ENCODE results near the gene DCX. TPM values are rescaled to one million over a fixed set of nuclear protein-coding genes. Genes with fewer than 3 reads are reported as not detected.

The DCX gene
- total RNA-seq, 1 experiment from 2014 or later: not detected

DNA sequence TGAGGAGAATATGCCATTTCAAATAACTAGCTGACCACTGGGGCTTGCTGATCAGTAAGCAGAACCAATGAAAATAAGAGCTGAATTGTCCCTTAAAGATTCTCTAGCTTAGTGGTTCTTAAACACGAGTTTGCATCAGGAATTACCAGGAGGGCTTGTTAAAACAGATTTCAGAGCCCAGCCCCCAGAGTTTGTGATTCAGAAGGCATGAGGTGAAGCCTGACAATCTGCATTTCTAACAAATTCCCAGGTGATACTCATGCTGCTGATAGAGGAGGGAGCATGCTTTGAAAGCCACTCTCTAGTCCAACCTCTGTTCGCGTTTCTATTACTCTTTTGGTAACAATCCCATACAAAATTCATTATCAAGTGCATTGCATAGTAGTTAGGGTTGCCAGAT lies 35.5 kb downstream of the DCX start:
- ChIA-PET RAD21 (ENCODE audit: low non-redundant PET in 1 of 2, low total read pairs in 2 of 2, uncharacterized antibody in 2 of 2, unreplicated experiment in 2 of 2) (no interaction called here), POLR2A (no interaction called here), CTCF (no interaction called here)
- H3K9ac ChIP-seq (ENCODE audit: low read length): no peak overlapping the region
- no peak for ATAC-seq
- H3K9me2 ChIP-seq (ENCODE audit: insufficient read depth): no peaks in the 10 kb centered on the region
- H3K36me3 ChIP-seq (ENCODE audit: control insufficient read depth in 1 of 2, insufficient read depth in 2 of 2, low read length in 2 of 2): no peaks in the 10 kb centered on the region
- H4K20me1 ChIP-seq (ENCODE audit: insufficient read depth): no peaks in the 10 kb centered on the region
- no peak overlapping the region for H2AFZ ChIP-seq (ENCODE audit: low read depth, low read length, poor library complexity, severe bottlenecking)
- BruUV-seq (replicated peaks): no TSS peak
- TF ChIP-seq CBX3 (IDR thresholded peaks at IDR 0.05; ENCODE audit: low read depth) (no peak), ELF1 (IDR thresholded peaks at IDR 0.05; ENCODE audit: borderline replicate concordance, low read depth) (no peak), TCF7L2 (IDR thresholded peaks at IDR 0.05; ENCODE audit: borderline replicate concordance, extremely low read depth, insufficient read depth, insufficient read length) (no peak), EZH2 (IDR thresholded peaks at IDR 0.05) (no peak), ZNF274 (IDR thresholded peaks at IDR 0.05; ENCODE audit: low read depth, low read length) (no peak), POLR2AphosphoS5 (IDR thresholded peaks at IDR 0.05; ENCODE audit: low read depth, low read length) (no peak)
- TF ChIP-seq, protein P1, sequence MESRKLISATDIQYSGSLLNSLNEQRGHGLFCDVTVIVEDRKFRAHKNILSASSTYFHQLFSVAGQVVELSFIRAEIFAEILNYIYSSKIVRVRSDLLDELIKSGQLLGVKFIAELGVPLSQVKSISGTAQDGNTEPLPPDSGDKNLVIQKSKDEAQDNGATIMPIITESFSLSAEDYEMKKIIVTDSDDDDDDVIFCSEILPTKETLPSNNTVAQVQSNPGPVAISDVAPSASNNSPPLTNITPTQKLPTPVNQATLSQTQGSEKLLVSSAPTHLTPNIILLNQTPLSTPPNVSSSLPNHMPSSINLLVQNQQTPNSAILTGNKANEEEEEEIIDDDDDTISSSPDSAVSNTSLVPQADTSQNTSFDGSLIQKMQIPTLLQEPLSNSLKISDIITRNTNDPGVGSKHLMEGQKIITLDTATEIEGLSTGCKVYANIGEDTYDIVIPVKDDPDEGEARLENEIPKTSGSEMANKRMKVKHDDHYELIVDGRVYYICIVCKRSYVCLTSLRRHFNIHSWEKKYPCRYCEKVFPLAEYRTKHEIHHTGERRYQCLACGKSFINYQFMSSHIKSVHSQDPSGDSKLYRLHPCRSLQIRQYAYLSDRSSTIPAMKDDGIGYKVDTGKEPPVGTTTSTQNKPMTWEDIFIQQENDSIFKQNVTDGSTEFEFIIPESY (IDR thresholded peaks at IDR 0.05; ENCODE audit: extremely low read depth, insufficient replicate concordance, low read length): no peak
- H3K4me3 ChIP-seq (replicated peaks in 1 of 2; ENCODE audit: low read depth in 1 of 2, low read length in 2 of 2): no peak overlapping the region
- H3K9me3 ChIP-seq (ENCODE audit: control insufficient read depth in 1 of 2, insufficient read depth in 1 of 2, low read depth in 1 of 2, low read length in 2 of 2): no peaks in the 10 kb centered on the region
- no peaks in the 10 kb centered on the region for H3K79me2 ChIP-seq (ENCODE audit: insufficient read depth, low read length)
- no peaks in the 10 kb centered on the region for H3K4me1 ChIP-seq (ENCODE audit: control insufficient read depth in 1 of 2, insufficient read depth in 2 of 2, low read length in 2 of 2)
- no peak for DNase-seq (ENCODE audit: low read depth, low spot score)
- no peak overlapping the region for H3K27ac ChIP-seq (ENCODE audit: low read depth, low read length)
- H3K27me3 ChIP-seq (ENCODE audit: insufficient read depth, low read length): no peaks in the 10 kb centered on the region
- H3K4me2 ChIP-seq (ENCODE audit: low read length): no peak overlapping the region
- intact Hi-C loops (cut with micrococcal nuclease): no loop called here

DNA sequence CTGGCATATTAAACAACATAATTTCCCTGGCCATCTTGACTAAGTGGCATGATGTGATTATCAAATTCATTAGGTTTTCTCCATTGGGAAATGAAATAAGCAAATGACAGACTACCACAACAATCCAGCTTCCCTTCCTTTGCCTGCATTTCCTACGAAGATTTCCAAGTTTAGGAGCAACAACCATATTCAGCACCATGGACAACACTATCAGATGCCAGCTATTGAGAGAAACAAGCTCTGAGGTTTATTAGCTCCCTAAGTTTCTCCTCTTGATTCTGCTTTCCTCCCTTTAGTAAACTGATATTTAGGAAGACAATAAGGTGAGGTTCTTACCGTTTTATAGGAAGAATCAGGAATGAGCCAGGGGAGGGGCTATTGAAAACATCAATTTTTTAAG lies 36.2 kb downstream of the DCX start:
- intact Hi-C loops (cut with micrococcal nuclease): no loop called here
- Histone ChIP-seq H3K4me1 (ENCODE audit: control insufficient read depth in 1 of 2, insufficient read depth in 2 of 2, low read length in 2 of 2) (no peaks in the 10 kb centered on the region), H2AFZ (ENCODE audit: low read depth, low read length, poor library complexity, severe bottlenecking) (no peak overlapping the region), H3K4me2 (ENCODE audit: low read length) (no peak overlapping the region), H4K20me1 (ENCODE audit: insufficient read depth) (no peaks in the 10 kb centered on the region), H3K9me3 (ENCODE audit: control insufficient read depth in 1 of 2, insufficient read depth in 1 of 2, low read depth in 1 of 2, low read length in 2 of 2) (no peaks in the 10 kb centered on the region), H3K27me3 (ENCODE audit: insufficient read depth, low read length) (0 out of 2 replicates have a peak, but pooled peaks cover 2% of the 10 kb centered on the region), H3K9me2 (ENCODE audit: insufficient read depth) (no peaks in the 10 kb centered on the region), H3K4me3 (replicated peaks in 1 of 2; ENCODE audit: low read depth in 1 of 2, low read length in 2 of 2) (no peak overlapping the region), H3K27ac (ENCODE audit: low read depth, low read length) (no peak overlapping the region), H3K9ac (ENCODE audit: low read length) (no peak overlapping the region), H3K36me3 (ENCODE audit: control insufficient read depth in 1 of 2, insufficient read depth in 2 of 2, low read length in 2 of 2) (no peaks in the 10 kb centered on the region), H3K79me2 (ENCODE audit: insufficient read depth, low read length) (no peaks in the 10 kb centered on the region)
- ChIA-PET RAD21 (ENCODE audit: low non-redundant PET in 1 of 2, low total read pairs in 2 of 2, uncharacterized antibody in 2 of 2, unreplicated experiment in 2 of 2) (no interaction called here), CTCF (no interaction called here), POLR2A (no interaction called here)
- BruUV-seq (replicated peaks): no TSS peak
- ATAC-seq (no peak), DNase-seq (ENCODE audit: low read depth, low spot score) (no peak)
- no peak for TF ChIP-seq ELF1 (IDR thresholded peaks at IDR 0.05; ENCODE audit: borderline replicate concordance, low read depth)
- TF ChIP-seq, protein P2, sequence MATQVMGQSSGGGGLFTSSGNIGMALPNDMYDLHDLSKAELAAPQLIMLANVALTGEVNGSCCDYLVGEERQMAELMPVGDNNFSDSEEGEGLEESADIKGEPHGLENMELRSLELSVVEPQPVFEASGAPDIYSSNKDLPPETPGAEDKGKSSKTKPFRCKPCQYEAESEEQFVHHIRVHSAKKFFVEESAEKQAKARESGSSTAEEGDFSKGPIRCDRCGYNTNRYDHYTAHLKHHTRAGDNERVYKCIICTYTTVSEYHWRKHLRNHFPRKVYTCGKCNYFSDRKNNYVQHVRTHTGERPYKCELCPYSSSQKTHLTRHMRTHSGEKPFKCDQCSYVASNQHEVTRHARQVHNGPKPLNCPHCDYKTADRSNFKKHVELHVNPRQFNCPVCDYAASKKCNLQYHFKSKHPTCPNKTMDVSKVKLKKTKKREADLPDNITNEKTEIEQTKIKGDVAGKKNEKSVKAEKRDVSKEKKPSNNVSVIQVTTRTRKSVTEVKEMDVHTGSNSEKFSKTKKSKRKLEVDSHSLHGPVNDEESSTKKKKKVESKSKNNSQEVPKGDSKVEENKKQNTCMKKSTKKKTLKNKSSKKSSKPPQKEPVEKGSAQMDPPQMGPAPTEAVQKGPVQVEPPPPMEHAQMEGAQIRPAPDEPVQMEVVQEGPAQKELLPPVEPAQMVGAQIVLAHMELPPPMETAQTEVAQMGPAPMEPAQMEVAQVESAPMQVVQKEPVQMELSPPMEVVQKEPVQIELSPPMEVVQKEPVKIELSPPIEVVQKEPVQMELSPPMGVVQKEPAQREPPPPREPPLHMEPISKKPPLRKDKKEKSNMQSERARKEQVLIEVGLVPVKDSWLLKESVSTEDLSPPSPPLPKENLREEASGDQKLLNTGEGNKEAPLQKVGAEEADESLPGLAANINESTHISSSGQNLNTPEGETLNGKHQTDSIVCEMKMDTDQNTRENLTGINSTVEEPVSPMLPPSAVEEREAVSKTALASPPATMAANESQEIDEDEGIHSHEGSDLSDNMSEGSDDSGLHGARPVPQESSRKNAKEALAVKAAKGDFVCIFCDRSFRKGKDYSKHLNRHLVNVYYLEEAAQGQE (IDR thresholded peaks at IDR 0.05; ENCODE audit: low read depth): peak; percentile 53
- TF ChIP-seq, protein P3, sequence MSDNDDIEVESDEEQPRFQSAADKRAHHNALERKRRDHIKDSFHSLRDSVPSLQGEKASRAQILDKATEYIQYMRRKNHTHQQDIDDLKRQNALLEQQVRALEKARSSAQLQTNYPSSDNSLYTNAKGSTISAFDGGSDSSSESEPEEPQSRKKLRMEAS (IDR thresholded peaks at IDR 0.05): no peak

Measured in HCT116 (cell line).